ENCODE measurements around the gene ZFAND2B.
"Not testable (repeated sequence)": the region's sequence is repeated elsewhere in the genome, so short reads cannot be mapped to it uniquely, and the experiment has no call there.

Gene ZFAND2B

DNA sequence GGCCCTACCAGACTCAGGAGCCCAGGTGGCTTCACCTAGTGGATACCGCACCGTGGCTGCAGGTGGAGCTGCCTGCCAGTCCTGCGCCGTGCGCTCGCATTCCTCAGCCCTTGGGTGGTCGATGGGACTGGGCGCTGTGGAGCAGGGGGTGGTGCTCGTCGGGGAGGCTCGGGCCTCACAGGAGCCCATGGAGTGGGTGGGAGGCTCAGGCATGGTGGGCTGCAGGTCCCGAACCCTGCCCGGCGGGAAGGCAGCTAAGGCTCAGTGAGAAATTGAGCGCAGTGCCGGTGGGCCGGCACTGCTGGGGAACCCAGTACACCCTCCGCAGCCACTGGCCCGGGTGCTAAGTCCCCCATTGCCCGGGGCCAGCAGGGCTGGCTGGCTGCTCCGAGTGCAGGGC lies 5.3 kb upstream of the ZFAND2B start:
- DNase-seq: not testable (repeated sequence)

GRCh38 chr2:219204425-219205164 lies 2.0 kb upstream of the ZFAND2B start:
- no peak for DNase-seq

- DNase-seq: no peak
Measured at GRCh38 chr2:219205165-219205538, 1.4 kb upstream of the ZFAND2B start.

DNA sequence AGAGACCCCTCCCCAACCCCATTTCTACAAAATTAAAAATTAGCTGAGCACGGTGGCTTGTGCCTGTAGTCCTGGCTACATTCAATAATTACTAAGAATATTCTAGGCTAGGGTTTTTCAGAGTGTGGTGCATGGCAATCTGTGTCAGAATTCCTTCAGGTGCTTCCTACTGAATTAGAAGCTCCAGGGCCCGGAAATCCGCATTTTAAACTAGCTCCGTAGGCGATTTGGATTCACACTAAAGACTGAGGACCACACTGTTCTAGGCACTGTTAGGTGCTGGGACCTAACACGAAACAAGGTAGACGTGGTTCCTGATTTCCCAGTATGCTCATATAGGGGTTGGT lies 628 bp upstream of the ZFAND2B start:
- no peak for DNase-seq

DNA sequence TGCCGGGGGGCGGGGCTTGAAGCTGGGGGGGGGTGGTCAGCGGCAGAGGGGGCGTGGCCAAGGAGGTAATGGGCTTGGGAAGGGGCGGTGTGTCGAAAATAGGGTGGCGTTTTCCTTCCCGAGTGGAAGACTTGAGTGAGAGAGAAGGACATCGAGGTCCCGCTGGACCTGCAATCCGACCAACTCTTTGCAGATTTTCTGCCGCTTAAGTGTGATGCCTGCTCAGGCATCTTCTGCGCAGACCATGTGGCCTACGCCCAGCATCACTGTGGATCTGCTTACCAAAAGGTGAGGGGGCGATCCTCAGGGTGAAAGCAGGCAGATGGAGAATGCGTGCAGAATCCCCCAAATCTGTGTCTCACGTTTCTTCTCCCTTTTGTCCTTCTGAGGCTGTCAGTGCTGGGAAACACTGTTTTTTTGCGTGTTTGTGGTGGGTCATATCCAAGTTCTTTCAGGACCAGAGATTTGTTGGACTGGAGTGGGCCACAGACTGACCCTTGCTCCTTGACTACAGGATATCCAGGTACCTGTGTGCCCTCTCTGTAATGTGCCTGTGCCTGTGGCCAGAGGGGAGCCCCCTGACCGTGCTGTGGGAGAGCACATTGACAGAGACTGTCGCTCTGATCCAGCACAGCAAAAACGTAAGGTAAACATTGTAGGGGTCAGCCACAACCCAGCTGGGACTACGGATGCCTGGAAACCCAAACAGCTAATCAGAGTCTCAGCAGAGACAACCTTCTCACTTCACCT lies 727 bp downstream of the ZFAND2B start:
- DNase-seq: no peak

DNA sequence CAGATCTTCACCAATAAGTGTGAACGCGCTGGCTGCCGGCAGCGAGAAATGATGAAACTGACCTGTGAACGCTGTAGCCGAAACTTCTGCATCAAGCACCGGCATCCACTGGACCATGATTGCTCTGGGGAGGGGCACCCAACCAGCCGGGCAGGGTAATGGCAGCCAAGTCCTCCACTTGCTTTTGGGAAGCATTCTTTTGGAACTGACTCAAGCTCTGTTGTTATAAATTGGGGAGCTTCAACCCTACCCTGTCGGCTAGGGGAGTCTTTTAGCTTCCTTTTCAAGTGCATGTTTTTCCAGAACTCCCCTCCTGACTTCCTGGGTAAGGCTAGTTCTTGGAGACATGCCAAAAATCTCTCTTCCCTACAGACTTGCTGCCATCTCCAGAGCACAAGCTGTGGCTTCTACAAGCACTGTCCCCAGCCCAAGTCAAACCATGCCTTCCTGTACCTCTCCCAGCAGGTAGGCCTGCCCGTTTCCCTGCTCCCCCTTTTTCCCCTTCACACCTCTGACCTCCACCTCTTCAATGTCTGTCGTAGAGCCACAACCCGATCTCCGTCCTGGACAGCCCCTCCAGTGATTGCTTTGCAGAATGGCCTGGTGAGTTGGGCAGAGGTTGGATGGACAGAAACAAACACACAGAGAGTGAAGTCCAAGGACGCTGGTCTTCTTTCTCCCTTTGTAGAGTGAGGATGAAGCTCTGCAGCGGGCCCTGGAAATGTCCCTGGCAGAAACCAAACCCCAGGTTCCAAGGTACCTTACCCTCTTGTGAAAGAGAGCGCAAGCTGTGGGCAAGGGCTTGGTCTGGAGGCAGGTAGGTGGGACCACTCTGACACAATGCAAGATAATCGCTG lies 1.5 kb downstream of the ZFAND2B start:
- DNase-seq: peak; percentile 19

GRCh38 chr2:219209236-219210195 lies 2.9 kb downstream of the ZFAND2B start:
- no peak for DNase-seq

GRCh38 chr2:219210196-219210885 lies 3.8 kb downstream of the ZFAND2B start:
- no peak for DNase-seq

GRCh38 chr2:219210886-219211362 lies 4.3 kb downstream of the ZFAND2B start:
- no peak for DNase-seq

- no peak for DNase-seq
Measured at GRCh38 chr2:219213026-219213415, 6.4 kb downstream of the ZFAND2B start.

DNA sequence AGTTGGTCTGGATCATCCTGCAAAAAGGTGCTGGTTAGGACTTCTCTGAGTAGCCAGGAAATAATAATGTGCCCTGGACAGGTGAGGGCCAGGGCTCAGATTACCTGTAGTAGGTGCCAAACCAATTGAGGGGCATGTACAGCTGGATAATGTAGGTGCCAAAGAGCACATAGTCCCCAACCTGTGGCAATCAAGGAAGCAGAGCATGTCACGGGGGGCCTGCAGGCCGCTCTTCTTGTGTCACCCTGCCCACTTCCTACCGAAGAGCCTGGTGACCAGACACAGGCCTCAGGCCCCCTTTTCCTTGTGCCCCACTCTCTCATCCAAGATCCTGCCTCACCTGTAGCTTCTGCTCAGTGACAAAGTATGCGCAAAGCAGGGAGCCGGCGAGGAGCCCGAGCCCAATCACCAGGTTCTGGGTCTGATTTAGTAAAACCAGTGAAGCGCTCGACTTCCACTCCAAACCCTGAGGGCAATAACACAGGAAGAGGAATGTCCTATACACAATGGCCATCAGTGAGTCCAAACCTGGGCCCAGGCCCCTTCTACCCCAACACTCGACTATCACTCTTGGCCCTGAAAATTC lies 7.0 kb downstream of the ZFAND2B start:
- DNase-seq: no peak

DNA sequence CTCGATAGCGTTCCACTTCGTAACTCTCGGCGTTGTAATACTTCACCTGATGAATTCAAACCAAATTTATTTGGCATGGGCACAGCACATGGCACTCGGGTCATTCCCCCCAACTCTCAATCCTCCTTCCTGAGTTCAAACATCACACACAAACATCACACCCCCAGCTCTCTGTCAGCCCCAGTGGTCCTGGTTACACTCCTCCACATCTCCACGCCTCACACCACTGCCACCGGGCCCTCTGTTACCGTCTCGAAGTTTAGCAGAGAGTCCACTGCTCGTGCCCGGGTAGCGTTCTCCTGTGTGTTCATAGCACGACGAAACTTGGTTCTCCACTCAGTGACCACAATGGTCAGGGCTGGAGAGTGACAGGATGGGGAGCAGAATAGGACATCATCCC lies 7.6 kb downstream of the ZFAND2B start:
- no peak for DNase-seq

DNA sequence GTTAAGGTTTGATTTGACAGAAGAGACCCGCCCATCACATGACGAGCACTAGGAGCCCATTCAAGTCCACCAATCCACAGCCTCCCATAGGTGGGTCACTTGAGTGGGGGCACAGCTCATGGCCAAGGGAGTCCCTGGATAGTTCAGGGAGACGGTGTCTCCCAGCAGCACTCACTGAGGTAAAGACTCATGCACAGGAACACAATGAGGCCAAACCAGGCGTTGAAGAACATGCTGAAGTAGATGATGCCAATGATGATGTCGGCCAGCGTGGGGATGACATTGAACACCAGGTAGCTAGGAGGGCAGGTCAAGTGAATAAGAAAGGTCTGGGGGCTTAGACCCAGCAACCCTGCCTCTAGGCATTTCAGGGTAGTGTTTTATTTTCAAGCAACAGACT lies 8.2 kb downstream of the ZFAND2B start:
- no peak for DNase-seq

GRCh38 chr2:219215871-219216534 lies 9.4 kb downstream of the ZFAND2B start:
- DNase-seq: peak; percentile 13

DNA sequence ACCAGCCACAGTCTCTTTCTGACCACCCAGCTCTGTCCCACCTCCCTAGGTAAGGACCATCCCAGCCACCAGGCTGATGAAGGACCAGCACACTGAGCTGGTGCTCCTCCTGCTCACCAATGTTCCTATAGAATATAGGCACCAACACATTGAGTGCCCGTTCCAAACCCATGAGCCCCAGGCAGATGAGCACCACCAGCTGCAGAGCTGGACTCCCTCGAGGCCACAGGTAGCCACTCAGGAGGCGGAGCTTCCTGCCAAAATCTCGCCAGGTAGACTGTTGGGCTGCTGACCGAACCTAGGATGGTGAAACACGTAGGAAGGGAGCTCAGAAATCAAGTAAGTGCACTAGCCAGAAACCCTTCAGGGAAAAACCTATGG lies 9.9 kb downstream of the ZFAND2B start:
- no peak for DNase-seq

DNA sequence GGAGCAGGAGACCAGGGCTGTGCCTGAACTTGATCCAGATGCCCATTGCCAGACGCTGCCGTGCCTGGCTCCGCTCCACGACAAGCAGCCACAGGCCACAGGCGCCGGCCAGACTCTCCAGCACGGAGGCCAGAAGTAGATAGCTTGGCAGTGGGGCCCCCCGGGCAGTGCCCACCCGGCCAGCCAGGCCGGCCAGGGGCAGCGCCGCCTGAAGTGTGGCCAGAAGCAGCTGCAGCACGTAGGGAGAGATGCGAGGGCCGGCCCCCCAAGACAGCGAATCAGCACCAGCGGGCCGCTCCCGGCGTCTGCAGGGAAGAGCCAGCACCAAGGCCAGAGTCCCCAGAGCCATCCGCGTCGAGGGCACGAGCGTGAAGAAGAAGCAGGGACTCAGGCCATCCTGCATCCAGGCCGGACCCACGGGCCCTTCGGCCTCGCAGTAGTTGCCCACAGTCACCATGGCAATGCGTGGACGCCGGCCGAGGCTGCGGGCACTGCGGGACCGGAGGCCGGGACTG lies 11.7 kb downstream of the ZFAND2B start:
- DNase-seq: peak; percentile 86

GRCh38 chr2:219218732-219219701 lies 12.4 kb downstream of the ZFAND2B start, which contains the start of gene ABCB6:
Gene ABCB6, minus strand, starts transcription at chr2:219218958. Its CDS starts 285 bp downstream, at chr2:219218673.
- DNase-seq: peak; percentile 97

GRCh38 chr2:219219784-219220532 lies 13.4 kb downstream of the ZFAND2B start:
- no peak for DNase-seq
